C4-2B (cell line): ENCODE results near the gene ERI3.

Experiments used
- CTCF ChIP-seq: fragments of 450-650 bp; conservative IDR thresholded peaks from 2 replicates; pipeline ENCODE4 v1.5.1; 2017; ENCODE audit warnings: mild to moderate bottlenecking
- ZFX ChIP-seq: fragments of 450-650 bp; IDR thresholded peaks from 2 replicates; pipeline ENCODE4 v1.6.1; 2017

DNA sequence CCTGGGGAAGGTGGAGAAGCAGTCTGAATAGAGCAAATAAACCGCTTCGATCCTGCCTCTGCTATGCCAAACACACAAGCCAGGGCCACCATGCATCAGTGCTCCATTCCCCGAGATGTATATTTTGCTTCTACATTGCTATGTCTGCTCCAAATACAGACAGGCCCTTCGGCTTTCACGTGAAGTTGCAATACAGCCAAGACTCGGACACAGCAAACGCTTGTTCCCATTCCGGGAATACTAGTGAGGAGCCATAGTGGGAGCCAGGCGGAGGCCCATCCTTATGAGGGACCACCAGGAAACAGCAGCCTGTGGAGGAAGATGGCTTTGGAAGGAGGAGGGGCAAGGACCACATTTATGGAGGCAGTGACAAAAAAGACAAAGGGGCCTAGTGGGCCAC lies 22.6 kb downstream of the ERI3 start:
- TF ChIP-seq CTCF (no peak), ZFX (no peak)
